Left lung (tissue), 10 donors: Measurements from ENCODE around the gene TSPAN11. TPM values are rescaled to one million over a fixed set of nuclear protein-coding genes. Genes with fewer than 3 reads are reported as not detected.

Source experiments
- ATAC-seq: fragments of 200-7000 bp; cut with Tn5 transposase; one replicate; pipeline ENCODE4 v1.9.1; 2020; ENCODE audit warnings: moderate library complexity
- DNase-seq, 4 donors: peaks; one replicate each; pipeline ENCODE4 v3.0.0-alpha.2; 2013 to 2020
- H3K27ac ChIP-seq, 2 donors: fragments of 200-600 bp; sonication (generic) in 1 of 2; one replicate each; pipeline versions ENCODE4 v1.5.0 to v1.8.0; 2020 to 2021
- H3K27me3 ChIP-seq, 2 donors: fragments of 200-600 bp; sonication (generic) in 1 of 2; one replicate each; pipeline versions ENCODE4 v1.5.0 to v1.8.0; 2020 to 2021
- H3K36me3 ChIP-seq, 2 donors: fragments of 200-600 bp; sonication (generic) in 1 of 2; one replicate each; pipeline versions ENCODE4 v1.5.0 to v1.8.0; 2020 to 2021
- H3K4me1 ChIP-seq, 2 donors: fragments of 200-600 bp; one replicate each; pipeline ENCODE4 v1.8.0; 2021
- H3K4me3 ChIP-seq, 2 donors: fragments of 200-600 bp; sonication (generic) in 1 of 2; one replicate each; pipeline versions ENCODE4 v1.5.0 to v1.8.0; 2020 to 2021; ENCODE audit warnings: mild to moderate bottlenecking in 1 of 2
- H3K9me3 ChIP-seq, 2 donors: fragments of 200-600 bp; sonication (generic) in 1 of 2; one replicate each; pipeline versions ENCODE4 v1.5.0 to v1.8.0; 2020 to 2021
- CTCF ChIP-seq, 2 donors: fragments of 200-600 bp; sonication (generic) in 1 of 2; IDR thresholded peaks; one replicate each; pipeline versions ENCODE4 v1.5.0 to v1.8.0; 2021; ENCODE audit warnings: antibody characterized with exemption in 2 of 2
- intact Hi-C, 2 donors: fragments of 100-400 bp; cut with DNase I; formaldehyde crosslinking; loops; one replicate each; pipeline versions ENCODE4 v1.11.2 to v1.14.2; 2022
- polyA plus RNA-seq, 6 donors: library from polyadenylated mRNA; unstranded; fragments of 120-200 nt; gene quantifications; one replicate each; pipeline ENCODE4 v1.2.1, GENCODE V29; 2013; ENCODE audit not compliant: insufficient read length in 6 of 6
- total RNA-seq, 2 donors: library from RNA; stranded (reverse); fragmentation: NEBNext Ultra II Directional; extraction: Animal tissue kit (Norgen Biotek cat#: 25700); gene quantifications; one replicate each; pipeline ENCODE4 v1.2.1, GENCODE V29; 2021
- donor health status: DM: no; HTN: yes; CAD: no.
- donor health status: DM: no; HTN: no; CAD: no.

TSPAN11 gene
- total and polyA plus RNA-seq, 8 donors = 4.1 to 18.2 (median 14.7) TPM

DNA sequence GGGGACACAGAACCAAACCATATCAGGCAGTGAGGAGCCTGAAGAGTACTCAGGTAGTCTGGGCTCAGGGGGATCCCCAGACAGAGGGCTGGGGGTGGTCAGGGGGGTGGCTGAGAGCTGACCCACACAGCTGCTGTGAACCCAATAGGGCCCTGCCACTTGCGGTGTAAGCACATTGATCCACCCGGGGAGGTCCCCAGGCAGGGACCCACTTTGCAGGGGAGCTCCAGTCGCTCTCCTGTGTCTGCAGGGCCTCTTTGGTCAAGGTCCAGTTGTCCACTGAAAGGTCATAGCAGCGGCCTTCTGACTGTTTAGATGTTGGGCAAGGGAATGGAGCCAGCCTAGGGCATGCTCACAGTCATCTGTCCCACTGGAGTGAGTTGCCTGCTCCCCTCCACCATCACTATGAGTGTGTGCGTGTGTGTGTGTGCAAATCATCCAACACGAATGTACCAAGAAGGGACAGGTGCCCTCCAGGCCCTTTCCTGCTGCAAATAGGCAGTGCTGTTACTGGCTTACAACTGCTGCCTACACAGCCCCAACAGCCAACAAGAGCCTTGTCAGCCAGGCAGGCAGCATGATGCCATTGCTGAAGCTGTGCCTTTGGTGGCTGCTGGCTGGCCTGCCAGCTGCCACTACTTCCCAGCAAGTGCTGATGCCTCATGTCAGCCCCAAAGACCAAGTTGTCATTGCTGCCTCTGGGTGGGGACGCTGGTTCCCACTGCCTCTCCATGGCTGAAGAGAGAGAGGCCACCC, 71.3 kb downstream of the TSPAN11 start:
- Histone ChIP-seq H3K27me3 (no peaks in the 10 kb centered on the region), H3K4me3 (no peak overlapping the region), H3K4me1 (no peaks in the 10 kb centered on the region), H3K27ac (no peak overlapping the region), H3K36me3 (no peaks in the 10 kb centered on the region), H3K9me3 (no peaks in the 10 kb centered on the region)
- intact Hi-C loops = no loop called here
- TF ChIP-seq CTCF (IDR thresholded peaks at IDR 0.05) = no peak
- ATAC-seq (no peak), DNase-seq (no peak)

DNA sequence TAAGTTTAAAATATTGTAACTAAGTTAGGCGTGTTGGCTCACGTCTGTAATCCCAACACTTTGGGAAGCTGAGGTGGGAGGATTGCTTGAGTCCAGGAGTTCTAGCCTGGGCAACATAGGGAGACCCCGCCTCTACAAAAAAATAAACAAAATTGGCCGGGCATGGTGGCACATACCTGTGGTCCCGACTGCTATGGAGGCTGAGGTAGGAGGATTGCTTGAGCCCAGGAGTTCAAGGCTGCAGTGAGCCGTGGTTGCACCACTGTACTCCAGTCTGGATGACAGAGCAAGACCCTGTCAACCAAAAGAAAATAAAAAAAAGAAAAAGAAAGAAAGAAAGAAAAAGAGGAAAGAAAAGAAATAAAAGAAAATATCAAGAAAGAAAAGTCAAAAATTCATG, 72.5 kb downstream of the TSPAN11 start:
- TF ChIP-seq CTCF (IDR thresholded peaks at IDR 0.05) = no peak
- DNase-seq = no peak
- H3K9me3 ChIP-seq = no peaks in the 10 kb centered on the region
- H3K4me1 ChIP-seq = no peaks in the 10 kb centered on the region
- H3K27ac ChIP-seq = no peak overlapping the region
- intact Hi-C loops = no loop called here
- H3K4me3 ChIP-seq = no peak overlapping the region
- H3K36me3 ChIP-seq = no peaks in the 10 kb centered on the region
- no peaks in the 10 kb centered on the region for H3K27me3 ChIP-seq
- ATAC-seq = no peak

- H3K36me3 ChIP-seq = no peaks in the 10 kb centered on the region
Observed at GRCh38 chr12:30999723-31000122, 73.2 kb downstream of the TSPAN11 start.

GRCh38 chr12:31000751-31001150, 74.2 kb downstream of the TSPAN11 start:
- Histone ChIP-seq H3K9me3 (no peaks in the 10 kb centered on the region), H3K4me1 (no peaks in the 10 kb centered on the region), H3K4me3 (no peak overlapping the region), H3K36me3 (no peaks in the 10 kb centered on the region), H3K27me3 (no peaks in the 10 kb centered on the region), H3K27ac (no peak overlapping the region)
- no peak for ATAC-seq
- DNase-seq = peak in 1 of 4 donors; percentile 24
- intact Hi-C loops = no loop called here
- no peak for TF ChIP-seq CTCF (IDR thresholded peaks at IDR 0.05)

More at GRCh38 chr12:30999723-31000122, 73.2 kb downstream of the TSPAN11 start:
- Histone ChIP-seq H3K4me3 (no peak overlapping the region), H3K9me3 (no peaks in the 10 kb centered on the region), H3K4me1 (no peaks in the 10 kb centered on the region), H3K27me3 (no peaks in the 10 kb centered on the region), H3K27ac (no peak overlapping the region)
- no peak for DNase-seq
- intact Hi-C loops = no loop called here
- no peak for TF ChIP-seq CTCF (IDR thresholded peaks at IDR 0.05)
- ATAC-seq = no peak

DNA sequence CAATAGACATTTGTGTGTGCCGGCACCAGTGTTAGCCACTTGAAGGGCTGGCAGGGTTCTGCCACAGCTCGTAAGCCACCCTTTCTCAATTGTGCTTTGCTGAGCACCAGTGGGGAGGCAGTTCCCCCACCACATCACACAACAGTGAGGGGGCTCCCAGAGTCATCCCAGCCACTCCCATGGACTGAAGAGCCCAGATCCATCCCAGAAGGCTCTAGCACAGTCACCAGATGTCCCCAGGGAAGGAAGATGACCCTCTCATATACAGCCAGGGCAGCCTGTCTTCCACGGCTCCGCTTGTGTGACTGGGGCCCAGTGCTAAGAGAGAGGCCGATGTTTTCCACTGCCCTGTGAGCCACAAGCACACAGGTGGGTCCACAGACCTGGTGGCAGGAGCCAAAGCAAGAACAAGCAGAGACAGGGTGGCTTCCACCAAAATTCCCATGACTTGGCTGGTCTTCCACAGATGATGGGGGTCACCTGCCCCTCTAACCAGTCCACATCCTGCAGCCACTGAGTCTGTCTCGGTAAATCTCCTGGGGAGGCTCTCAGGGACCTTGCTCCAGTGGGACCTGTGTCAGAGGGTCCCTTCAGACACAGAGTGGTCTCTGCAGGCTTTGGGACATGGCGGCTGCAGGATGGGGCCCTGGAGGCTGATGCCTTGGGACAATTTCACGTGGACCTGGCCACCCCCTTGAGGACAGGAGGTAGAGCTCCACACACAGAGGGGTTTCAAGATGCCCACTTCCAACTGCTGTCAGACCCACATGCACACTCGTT, 75.2 kb downstream of the TSPAN11 start:
- H3K27me3 ChIP-seq = no peaks in the 10 kb centered on the region
- H3K9me3 ChIP-seq = no peaks in the 10 kb centered on the region
- DNase-seq = no peak
- no peaks in the 10 kb centered on the region for H3K36me3 ChIP-seq
- TF ChIP-seq CTCF (IDR thresholded peaks at IDR 0.05) = no peak
- H3K4me3 ChIP-seq = no peak overlapping the region
- intact Hi-C loops = no loop called here
- ATAC-seq = no peak
- H3K4me1 ChIP-seq = no peaks in the 10 kb centered on the region
- no peak overlapping the region for H3K27ac ChIP-seq
